SK-N-MC (cell line): ENCODE measurements around the gene TMCC3.

Source experiments
- DNase-seq: peaks from one replicate; pipeline ENCODE4 v3.0.0-alpha.2; 2011; ENCODE audit warnings: low read depth, low spot score
- H3K27ac ChIP-seq: fragments of 200-600 bp; sonication (generic); 2 replicates; pipeline ENCODE4 v1.5.1; 2016; ENCODE audit warnings: mixed run types
- H3K36me3 ChIP-seq: fragments of 200-600 bp; sonication (generic); 2 replicates; pipeline ENCODE4 v1.6.1; 2017; ENCODE audit warnings: antibody characterized with exemption, low read length, mixed read lengths; ENCODE audit not compliant: insufficient read depth
- H3K4me3 ChIP-seq: fragments of 200-600 bp; sonication (generic); 2 replicates; pipeline ENCODE4 v1.5.1; 2016
- H3K9ac ChIP-seq: fragments of 200-600 bp; sonication (generic); 2 replicates; pipeline ENCODE4 v1.8.0; 2017; ENCODE audit warnings: mixed run types, mixed read lengths; ENCODE audit not compliant: insufficient read length
- H3K9me3 ChIP-seq: fragments of 200-600 bp; sonication (generic); 2 replicates; pipeline ENCODE4 v1.6.1; 2017; ENCODE audit warnings: low read depth, mild to moderate bottlenecking, antibody characterized with exemption, low read length, moderate library complexity, mixed read lengths
- EZH2 ChIP-seq: fragments of 200-600 bp; sonication (generic); IDR thresholded peaks from one replicate; pipeline ENCODE4 v1.6.1; 2017; ENCODE audit warnings: antibody characterized with exemption
- FOXP2 ChIP-seq: optimal IDR thresholded peaks from 2 replicates; pipeline ENCODE3; 2011; ENCODE audit warnings: mild to moderate bottlenecking, moderate library complexity; ENCODE audit not compliant: insufficient read depth; ENCODE audit errors: extremely low read length, control extremely low read depth
- POLR2AphosphoS5 ChIP-seq: IDR thresholded peaks from 2 replicates; pipeline ENCODE4 v1.6.1; 2012; ENCODE audit warnings: mild to moderate bottlenecking, low read depth, low read length, borderline replicate concordance

The TMCC3 gene

GRCh38 chr12:94689002-94689645 lies 38.8 kb upstream of the TMCC3 start:
- Histone ChIP-seq H3K27ac (no peak overlapping the region), H3K4me3 (no peak overlapping the region), H3K9ac (no peak overlapping the region), H3K36me3 (no peaks in the 10 kb centered on the region), H3K9me3 (no peaks in the 10 kb centered on the region)
- TF ChIP-seq FOXP2: no peak
- TF ChIP-seq POLR2AphosphoS5: no peak
- no peak for TF ChIP-seq EZH2
- no peak for DNase-seq

- TF ChIP-seq POLR2AphosphoS5: no peak
- TF ChIP-seq FOXP2: no peak
- TF ChIP-seq EZH2: no peak
- Histone ChIP-seq H3K4me3 (no peak overlapping the region), H3K36me3 (no peaks in the 10 kb centered on the region), H3K9me3 (no peaks in the 10 kb centered on the region), H3K9ac (no peak overlapping the region), H3K27ac (no peak overlapping the region)
- DNase-seq: no peak
Measured at GRCh38 chr12:94687891-94688290, 37.5 kb upstream of the TMCC3 start.

GRCh38 chr12:94686834-94687628 lies 36.7 kb upstream of the TMCC3 start:
- H3K9me3 ChIP-seq: no peaks in the 10 kb centered on the region
- TF ChIP-seq EZH2 (no peak), FOXP2 (no peak), POLR2AphosphoS5 (no peak)
- H3K9ac ChIP-seq: no peak overlapping the region
- H3K27ac ChIP-seq: no peak overlapping the region
- H3K4me3 ChIP-seq: no peak overlapping the region
- no peaks in the 10 kb centered on the region for H3K36me3 ChIP-seq
- DNase-seq: no peak

GRCh38 chr12:94684416-94685142 lies 34.2 kb upstream of the TMCC3 start:
- no peaks in the 10 kb centered on the region for H3K36me3 ChIP-seq
- no peak for TF ChIP-seq FOXP2
- no peak for TF ChIP-seq EZH2
- no peak for TF ChIP-seq POLR2AphosphoS5
- no peak overlapping the region for H3K4me3 ChIP-seq
- H3K9me3 ChIP-seq: no peaks in the 10 kb centered on the region
- no peak for DNase-seq
- no peak overlapping the region for H3K9ac ChIP-seq
- no peak overlapping the region for H3K27ac ChIP-seq

GRCh38 chr12:94679554-94680195 lies 29.3 kb upstream of the TMCC3 start:
- Histone ChIP-seq H3K9ac (no peak overlapping the region), H3K4me3 (no peak overlapping the region), H3K27ac (no peak overlapping the region), H3K9me3 (no peaks in the 10 kb centered on the region), H3K36me3 (no peaks in the 10 kb centered on the region)
- DNase-seq: no peak
- no peak for TF ChIP-seq POLR2AphosphoS5
- no peak for TF ChIP-seq FOXP2
- no peak for TF ChIP-seq EZH2

GRCh38 chr12:94678849-94679248 lies 28.5 kb upstream of the TMCC3 start:
- no peaks in the 10 kb centered on the region for H3K9me3 ChIP-seq
- H3K36me3 ChIP-seq: no peaks in the 10 kb centered on the region
- H3K9ac ChIP-seq: no peak overlapping the region
- no peak overlapping the region for H3K4me3 ChIP-seq
- no peak for TF ChIP-seq FOXP2
- no peak for TF ChIP-seq EZH2
- no peak for TF ChIP-seq POLR2AphosphoS5
- no peak for DNase-seq
- no peak overlapping the region for H3K27ac ChIP-seq

- Histone ChIP-seq H3K27ac (no peak overlapping the region), H3K9ac (no peak overlapping the region), H3K36me3 (no peaks in the 10 kb centered on the region), H3K4me3 (no peak overlapping the region), H3K9me3 (no peaks in the 10 kb centered on the region)
- no peak for DNase-seq
- TF ChIP-seq POLR2AphosphoS5: no peak
- TF ChIP-seq EZH2: no peak
- no peak for TF ChIP-seq FOXP2
Measured at GRCh38 chr12:94678379-94678778, 28.0 kb upstream of the TMCC3 start.

GRCh38 chr12:94677778-94678177 lies 27.4 kb upstream of the TMCC3 start:
- no peak overlapping the region for H3K9ac ChIP-seq
- no peak for DNase-seq

More at GRCh38 chr12:94677778-94678177, 27.4 kb upstream of the TMCC3 start:
- H3K4me3 ChIP-seq: no peak overlapping the region
- no peak for TF ChIP-seq FOXP2
- H3K36me3 ChIP-seq: no peaks in the 10 kb centered on the region
- H3K27ac ChIP-seq: no peak overlapping the region
- no peaks in the 10 kb centered on the region for H3K9me3 ChIP-seq
